HG03442 (cell line): ENCODE results near the gene FOXC2.

Source experiments
- ATAC-seq: cut with Tn5 transposase; IDR thresholded peaks from one replicate; pipeline ENCODE4 v1.9.1; 2021; ENCODE audit warnings: mild to moderate bottlenecking, moderate library complexity; ENCODE audit not compliant: unreplicated experiment

Gene FOXC2

GRCh38 chr16:86572606-86573005, 6.0 kb downstream of the FOXC2 start:
- no peak for ATAC-seq

GRCh38 chr16:86573215-86573614, 6.6 kb downstream of the FOXC2 start:
- ATAC-seq: no peak

GRCh38 chr16:86573646-86574508, 7.2 kb downstream of the FOXC2 start:
- no peak for ATAC-seq

- no peak for ATAC-seq
Measured at GRCh38 chr16:86574646-86575045, 8.0 kb downstream of the FOXC2 start.

- ATAC-seq: no peak
Measured at GRCh38 chr16:86575095-86575685, 8.6 kb downstream of the FOXC2 start.

GRCh38 chr16:86575754-86576557, 9.3 kb downstream of the FOXC2 start:
- ATAC-seq: no peak

GRCh38 chr16:86576591-86577313, 10.1 kb downstream of the FOXC2 start:
- no peak for ATAC-seq

GRCh38 chr16:86577314-86577971, 10.8 kb downstream of the FOXC2 start:
- ATAC-seq: no peak

GRCh38 chr16:86578061-86578599, 11.5 kb downstream of the FOXC2 start, which contains the start of gene FOXL1:
Gene FOXL1, plus strand, starts transcription at chr16:86578549. Its CDS starts 175 bp downstream, at chr16:86578724.
- no peak for ATAC-seq

- no peak for ATAC-seq
Measured at GRCh38 chr16:86578611-86579267, 12.1 kb downstream of the FOXC2 start.

- no peak for ATAC-seq
Measured at GRCh38 chr16:86579268-86580062, 12.8 kb downstream of the FOXC2 start.

- ATAC-seq: no peak
Measured at GRCh38 chr16:86580063-86580790, 13.6 kb downstream of the FOXC2 start.

GRCh38 chr16:86580791-86581170, 14.2 kb downstream of the FOXC2 start:
- ATAC-seq: no peak

GRCh38 chr16:86581458-86581857, 14.8 kb downstream of the FOXC2 start:
- ATAC-seq: no peak

- no peak for ATAC-seq
Measured at GRCh38 chr16:86584071-86584685, 17.5 kb downstream of the FOXC2 start.

- ATAC-seq: no peak
Measured at GRCh38 chr16:86584726-86585721, 18.4 kb downstream of the FOXC2 start.
